Sigmoid colon (tissue), 4 donors: ENCODE results near the gene ACBD6.

Experiments
- EP300 ChIP-seq, 4 donors: sonication (generic); formaldehyde crosslinking; IDR thresholded peaks; one replicate each; pipeline ENCODE4 v1.6.1; 2017; ENCODE audit warnings: antibody characterized with exemption in 4 of 4
- TF ChIP-seq, protein P1 (sequence below), 4 experiments: fragments of 450-650 bp in 3 of 4; fragments of 200-600 bp in 1 of 4; IDR thresholded peaks; one replicate each; pipeline ENCODE4 v1.5.1; 2016 to 2019; ENCODE audit warnings: antibody characterized with exemption in 4 of 4, mild to moderate bottlenecking in 3 of 4, moderate library complexity in 2 of 4

- TF ChIP-seq, protein P1, sequence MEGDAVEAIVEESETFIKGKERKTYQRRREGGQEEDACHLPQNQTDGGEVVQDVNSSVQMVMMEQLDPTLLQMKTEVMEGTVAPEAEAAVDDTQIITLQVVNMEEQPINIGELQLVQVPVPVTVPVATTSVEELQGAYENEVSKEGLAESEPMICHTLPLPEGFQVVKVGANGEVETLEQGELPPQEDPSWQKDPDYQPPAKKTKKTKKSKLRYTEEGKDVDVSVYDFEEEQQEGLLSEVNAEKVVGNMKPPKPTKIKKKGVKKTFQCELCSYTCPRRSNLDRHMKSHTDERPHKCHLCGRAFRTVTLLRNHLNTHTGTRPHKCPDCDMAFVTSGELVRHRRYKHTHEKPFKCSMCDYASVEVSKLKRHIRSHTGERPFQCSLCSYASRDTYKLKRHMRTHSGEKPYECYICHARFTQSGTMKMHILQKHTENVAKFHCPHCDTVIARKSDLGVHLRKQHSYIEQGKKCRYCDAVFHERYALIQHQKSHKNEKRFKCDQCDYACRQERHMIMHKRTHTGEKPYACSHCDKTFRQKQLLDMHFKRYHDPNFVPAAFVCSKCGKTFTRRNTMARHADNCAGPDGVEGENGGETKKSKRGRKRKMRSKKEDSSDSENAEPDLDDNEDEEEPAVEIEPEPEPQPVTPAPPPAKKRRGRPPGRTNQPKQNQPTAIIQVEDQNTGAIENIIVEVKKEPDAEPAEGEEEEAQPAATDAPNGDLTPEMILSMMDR (IDR thresholded peaks at IDR 0.05) = no peak
- no peak for TF ChIP-seq EP300 (IDR thresholded peaks at IDR 0.05)
Measured at GRCh38 chr1:180275726-180276125, 226.7 kb downstream of the ACBD6 start.
